Prostate gland (tissue), 2 donors: Measurements from ENCODE around the gene ZBTB4.

ENCODE experiments used
- CTCF ChIP-seq, 4 experiments: fragments of 200-600 bp in 2 of 4; fragments of 450-650 bp in 2 of 4; sonication (generic) in 2 of 4; IDR thresholded peaks; 1 replicate in 3 of 4; 2 replicates in 1 of 4; pipeline ENCODE4 v1.5.1; 2016 to 2019; ENCODE audit warnings: antibody characterized with exemption in 4 of 4, mild to moderate bottlenecking in 2 of 4, moderate library complexity in 2 of 4
- POLR2A ChIP-seq: fragments of 450-650 bp; IDR thresholded peaks from one replicate; pipeline ENCODE4 v1.6.1; 2016; ENCODE audit warnings: antibody characterized with exemption, mild to moderate bottlenecking

GRCh38 chr17:7511108-7511507, 31.7 kb upstream of the ZBTB4 start:
- no peak for TF ChIP-seq CTCF (IDR thresholded peaks at IDR 0.05)
- TF ChIP-seq POLR2A, result no peak
